GM19468 (cell line): ENCODE results near the gene CCDC146.

ENCODE experiments used
- ATAC-seq: cut with Tn5 transposase; IDR thresholded peaks from one replicate; pipeline ENCODE4 v1.9.1; 2021; ENCODE audit warnings: mild to moderate bottlenecking, moderate library complexity, moderate number of reproducible peaks; ENCODE audit not compliant: unreplicated experiment; ENCODE audit errors: extremely low read depth

Gene CCDC146

DNA sequence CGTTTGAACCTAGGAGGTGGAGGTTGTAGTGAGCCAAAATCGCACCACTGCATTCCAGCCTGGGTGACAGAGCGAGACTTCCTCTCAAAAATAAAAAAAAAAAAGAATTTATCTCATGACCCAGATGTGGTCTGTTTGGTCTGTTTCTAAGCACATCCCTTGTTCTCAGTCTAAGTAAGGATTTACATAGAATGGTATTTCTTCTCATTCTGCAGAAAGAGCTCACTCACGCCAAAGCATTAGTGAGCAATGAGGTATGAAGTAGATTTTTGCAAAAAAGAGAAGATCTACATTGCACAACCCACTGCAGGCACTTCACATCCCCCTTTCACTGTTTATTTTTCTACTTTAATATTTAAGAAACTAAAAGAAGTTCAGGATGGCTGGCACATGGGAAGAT lies 153.7 kb downstream of the CCDC146 start:
- no peak for ATAC-seq

DNA sequence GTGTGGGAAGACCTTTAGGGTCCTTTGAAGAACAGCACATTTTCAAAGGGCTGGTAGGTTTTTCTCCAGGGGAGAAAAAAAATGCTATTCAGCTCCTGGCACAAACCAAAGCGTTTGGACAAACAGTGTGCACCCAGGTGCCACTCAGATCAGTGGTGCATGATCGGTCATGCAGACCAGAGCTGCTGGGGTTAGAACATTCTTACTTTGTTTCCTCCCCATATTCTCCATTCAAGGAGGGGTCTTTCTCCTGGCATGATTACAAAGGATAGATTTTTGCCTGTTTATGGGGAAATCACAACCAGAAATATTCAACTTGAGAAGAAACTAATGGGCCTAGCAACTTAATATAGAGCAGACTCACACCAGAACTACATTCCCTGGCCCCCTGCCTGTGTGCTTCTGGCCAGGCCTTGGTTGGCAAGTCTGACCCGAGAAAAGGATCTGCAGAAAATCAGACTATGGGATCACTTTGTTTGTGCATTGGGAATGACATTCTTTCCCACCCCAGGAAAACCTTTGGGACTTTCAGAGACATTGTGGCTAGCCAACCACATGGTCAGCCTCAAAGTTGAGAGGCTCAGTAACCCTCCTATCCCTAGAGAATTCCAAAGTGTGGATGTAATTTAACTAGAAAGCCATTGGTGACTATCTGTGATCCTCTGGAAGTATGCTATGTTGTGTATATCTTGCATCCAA lies 159.5 kb downstream of the CCDC146 start:
- ATAC-seq = no peak

DNA sequence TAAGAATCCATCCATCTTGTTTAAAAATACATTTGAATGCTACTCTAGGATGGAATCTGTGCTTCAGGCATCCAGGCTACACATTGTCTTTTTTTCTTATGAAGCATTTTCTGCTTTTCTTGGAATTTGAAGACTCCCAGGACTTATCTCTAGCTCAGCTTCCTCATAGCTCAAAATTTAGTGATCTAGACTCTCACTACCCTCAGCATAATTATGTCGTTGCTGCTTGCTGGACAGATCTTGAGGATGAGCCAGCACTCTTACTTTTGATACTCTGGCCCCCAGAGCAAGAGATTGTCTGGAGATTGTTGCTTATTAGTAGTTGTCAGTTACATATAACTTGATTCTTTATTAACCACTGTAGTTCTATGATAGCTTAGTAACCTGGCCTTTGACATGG lies 160.5 kb downstream of the CCDC146 start:
- no peak for ATAC-seq

GRCh38 chr7:77284005-77284404 lies 161.6 kb downstream of the CCDC146 start:
- ATAC-seq = no peak

- ATAC-seq = no peak
These were observed 162.2 kb downstream of the CCDC146 start for GRCh38 chr7:77284616-77285015.

- no peak for ATAC-seq
These were observed 166.4 kb downstream of the CCDC146 start for GRCh38 chr7:77288676-77289320.

GRCh38 chr7:77289387-77289786 lies 167.0 kb downstream of the CCDC146 start:
- ATAC-seq = no peak

- no peak for ATAC-seq
These were observed 168.0 kb downstream of the CCDC146 start for GRCh38 chr7:77290425-77290824.

DNA sequence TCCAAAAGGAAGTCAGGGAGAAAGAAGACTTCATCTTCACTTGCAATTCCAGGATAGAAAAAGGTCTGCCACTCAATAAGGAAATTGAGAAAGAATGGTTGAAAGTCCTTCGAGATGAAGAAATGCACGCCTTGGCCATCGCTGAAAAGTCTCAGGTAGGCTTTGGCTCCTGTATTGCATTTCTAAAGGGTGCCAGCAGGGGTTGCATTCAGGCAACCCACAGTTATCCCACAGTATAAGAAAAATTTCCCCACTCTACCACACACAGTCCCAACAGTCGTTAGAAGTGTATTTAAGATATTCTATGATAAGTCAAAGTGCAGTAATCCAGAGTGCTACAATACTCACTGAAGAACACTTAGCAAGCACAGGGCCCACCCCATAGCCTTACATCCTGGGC lies 170.6 kb downstream of the CCDC146 start:
- no peak for ATAC-seq

- no peak for ATAC-seq
These were observed 173.1 kb downstream of the CCDC146 start for GRCh38 chr7:77295549-77295948.

DNA sequence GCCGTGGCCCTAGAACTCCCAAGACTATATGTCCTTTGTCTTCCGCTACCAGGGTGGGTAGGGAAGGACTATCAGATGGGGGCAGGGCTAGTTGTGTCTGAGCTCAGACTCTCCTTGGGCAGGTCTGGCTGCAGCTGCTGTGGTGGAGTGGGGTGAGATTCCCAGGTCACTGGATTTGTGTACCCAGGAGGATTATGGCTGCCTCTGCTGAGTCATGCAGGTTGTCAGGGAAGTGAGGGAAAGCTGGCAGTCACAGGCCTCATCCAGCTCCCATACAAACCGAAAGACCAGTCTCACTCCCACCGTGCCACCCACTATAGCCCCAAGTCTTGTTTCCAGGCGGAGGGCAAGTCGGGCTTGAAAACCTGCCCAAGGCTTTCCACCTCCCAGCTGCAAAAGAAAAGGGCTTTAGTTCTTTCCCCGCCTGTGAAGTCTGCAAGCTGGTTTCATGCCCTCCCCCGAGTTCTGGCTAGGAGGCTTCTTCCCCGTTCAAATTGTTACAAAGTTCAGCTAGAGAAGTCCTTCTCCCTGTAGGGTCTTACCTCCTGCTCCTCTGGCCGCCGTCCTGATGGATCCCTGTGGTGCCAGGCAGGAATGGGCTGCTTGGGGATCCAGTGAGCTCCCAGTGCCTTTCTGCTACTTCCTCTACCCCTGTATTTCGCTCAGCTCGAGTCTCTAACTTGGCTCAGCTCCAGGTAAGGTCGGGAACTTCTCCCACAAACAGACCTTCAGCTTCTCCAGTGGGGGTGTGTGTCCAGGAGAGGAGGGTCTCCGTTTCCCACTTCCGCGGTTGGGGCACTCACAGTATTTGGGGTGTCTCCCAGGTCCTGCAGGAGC lies 184.0 kb downstream of the CCDC146 start:
- ATAC-seq = no peak

DNA sequence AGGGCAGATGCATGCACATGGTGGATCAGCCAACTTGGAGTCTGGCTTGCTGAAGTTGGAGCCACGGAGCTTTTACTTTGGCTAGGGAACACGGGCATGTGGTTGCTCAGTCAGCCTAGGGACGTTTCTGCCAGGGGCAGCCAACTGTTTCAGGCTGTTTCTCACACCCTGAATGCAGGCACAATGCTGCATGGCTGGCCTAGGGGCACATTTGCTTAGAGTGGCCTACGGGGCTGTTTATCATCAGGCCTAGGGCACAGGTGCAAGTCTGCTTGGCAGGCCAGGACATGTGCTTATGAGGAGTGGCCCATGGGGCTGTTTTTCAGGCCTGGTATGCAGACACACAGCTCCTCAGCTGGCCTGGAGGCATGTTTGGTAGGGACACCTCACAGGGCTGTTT lies 186.4 kb downstream of the CCDC146 start:
- no peak for ATAC-seq

- ATAC-seq = no peak
These were observed 187.4 kb downstream of the CCDC146 start for GRCh38 chr7:77309714-77310220.

GRCh38 chr7:77310982-77311381 lies 188.6 kb downstream of the CCDC146 start:
- ATAC-seq = no peak

DNA sequence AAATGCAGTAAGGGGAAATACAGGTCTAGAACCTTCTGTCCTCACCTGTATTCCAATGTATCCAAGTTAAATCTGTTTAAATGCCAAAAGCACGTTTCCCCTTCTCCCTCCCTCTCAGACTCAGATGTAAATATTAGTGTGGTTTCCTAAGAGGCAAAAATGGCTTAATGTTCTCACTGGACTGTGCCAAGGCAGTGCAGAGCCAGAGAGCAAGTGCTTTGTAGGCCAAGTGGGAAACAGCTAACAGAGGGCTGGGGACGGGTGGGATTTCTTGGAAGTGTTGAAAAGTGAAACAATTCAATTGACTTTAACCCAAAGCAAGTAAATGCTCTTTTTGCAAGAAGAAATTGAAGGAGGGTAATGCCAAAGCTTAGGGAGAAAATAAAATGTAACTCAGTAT lies 190.7 kb downstream of the CCDC146 start:
- no peak for ATAC-seq

- ATAC-seq = no peak
These were observed 191.6 kb downstream of the CCDC146 start for GRCh38 chr7:77313876-77314480.

DNA sequence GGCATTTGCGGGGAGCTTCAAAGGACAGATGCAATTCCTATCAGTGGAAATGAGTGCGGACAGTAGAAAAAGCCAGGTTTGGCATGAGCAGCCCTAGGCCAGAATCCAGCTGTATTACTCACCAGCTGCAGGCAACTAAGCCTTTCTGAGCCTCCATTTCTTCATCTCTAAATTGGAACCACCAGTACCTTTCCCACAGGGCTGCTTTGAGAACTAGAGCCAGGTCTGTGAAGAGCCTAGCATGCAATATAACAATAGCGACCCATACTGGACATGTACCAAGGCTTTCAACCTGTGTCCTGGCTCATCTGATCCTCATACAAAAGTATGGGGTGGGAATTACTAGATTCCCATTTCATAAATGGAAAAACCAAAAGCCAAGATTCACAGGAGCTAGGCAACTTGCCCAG lies 192.8 kb downstream of the CCDC146 start:
- no peak for ATAC-seq

- ATAC-seq = no peak
These were observed 194.0 kb downstream of the CCDC146 start for GRCh38 chr7:77316219-77316978.

GRCh38 chr7:77318019-77318418 lies 195.6 kb downstream of the CCDC146 start:
- ATAC-seq = no peak

DNA sequence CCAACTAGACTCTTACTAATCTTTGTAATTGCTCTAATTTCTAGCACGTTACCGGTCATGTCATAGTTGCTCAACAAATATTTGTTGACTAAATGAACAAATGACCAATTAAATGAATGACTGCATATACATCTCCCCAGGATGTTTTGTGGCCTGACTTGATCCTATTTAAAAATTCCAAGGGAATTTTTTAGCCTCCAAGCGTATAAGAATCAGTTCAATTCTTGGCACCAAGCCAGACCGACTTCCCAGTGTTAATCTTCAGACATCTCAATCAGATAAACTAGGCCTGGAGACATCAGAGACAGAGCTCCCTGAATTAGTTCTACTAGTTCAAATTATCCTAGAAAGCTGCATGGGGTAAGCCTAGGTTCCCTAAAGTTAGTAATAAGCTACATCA lies 197.7 kb downstream of the CCDC146 start:
- ATAC-seq = no peak
